GM19372 (cell line): ENCODE measurements around the gene ARIH2.
A peak's percentile ranks its signal among the peaks of the same experiment; 100 is the strongest.

Experiments used
- ATAC-seq: cut with Tn5 transposase; IDR thresholded peaks from one replicate; pipeline ENCODE4 v1.9.1; 2021; ENCODE audit warnings: mild to moderate bottlenecking, low read depth, moderate library complexity; ENCODE audit not compliant: unreplicated experiment

Gene ARIH2

GRCh38 chr3:48966876-48967361, 48.3 kb downstream of the ARIH2 start:
- ATAC-seq, result no peak

GRCh38 chr3:48970586-48970985, 51.9 kb downstream of the ARIH2 start:
- ATAC-seq, result no peak

- no peak for ATAC-seq
Observed at GRCh38 chr3:48974076-48974864, 55.6 kb downstream of the ARIH2 start.

- no peak for ATAC-seq
Observed at GRCh38 chr3:48979451-48979850, 60.8 kb downstream of the ARIH2 start.

GRCh38 chr3:48980295-48980694, 61.7 kb downstream of the ARIH2 start:
- no peak for ATAC-seq

GRCh38 chr3:48982016-48982415, 63.4 kb downstream of the ARIH2 start:
- ATAC-seq, result no peak

- no peak for ATAC-seq
Observed at GRCh38 chr3:48982686-48983085, 64.0 kb downstream of the ARIH2 start.

DNA sequence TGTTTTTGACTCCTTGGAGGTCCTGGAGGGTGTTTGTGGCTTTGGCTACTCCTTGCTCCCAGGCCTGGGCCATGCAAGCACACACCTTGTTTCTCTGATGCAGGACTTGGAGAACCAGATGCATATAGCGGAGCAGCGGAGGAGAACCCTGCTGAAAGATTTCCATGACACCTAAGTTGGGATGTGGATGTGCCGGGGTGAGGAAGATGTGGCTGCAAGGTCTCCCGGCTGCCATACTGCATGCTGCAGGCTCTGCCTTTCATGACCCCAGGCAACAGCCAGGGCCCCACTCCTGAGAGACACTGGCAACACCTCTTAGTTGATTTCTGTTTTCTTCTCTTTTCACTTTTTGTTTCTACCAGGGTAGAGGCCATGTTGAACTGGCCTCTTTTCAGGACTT, 64.5 kb downstream of the ARIH2 start:
- ATAC-seq, result no peak

GRCh38 chr3:48984663-48985062, 66.0 kb downstream of the ARIH2 start:
- ATAC-seq, result no peak

GRCh38 chr3:48985831-48986376, 67.3 kb downstream of the ARIH2 start:
- ATAC-seq, result no peak

GRCh38 chr3:48989126-48989795, 70.6 kb downstream of the ARIH2 start:
- ATAC-seq, result no peak

GRCh38 chr3:48989796-48990635, 71.4 kb downstream of the ARIH2 start, which contains the start of gene P4HTM:
P4HTM (plus strand) TSS chr3:48990241; CDS start chr3:48990257, 16 bp downstream.
- ATAC-seq, result peak; percentile 57

DNA sequence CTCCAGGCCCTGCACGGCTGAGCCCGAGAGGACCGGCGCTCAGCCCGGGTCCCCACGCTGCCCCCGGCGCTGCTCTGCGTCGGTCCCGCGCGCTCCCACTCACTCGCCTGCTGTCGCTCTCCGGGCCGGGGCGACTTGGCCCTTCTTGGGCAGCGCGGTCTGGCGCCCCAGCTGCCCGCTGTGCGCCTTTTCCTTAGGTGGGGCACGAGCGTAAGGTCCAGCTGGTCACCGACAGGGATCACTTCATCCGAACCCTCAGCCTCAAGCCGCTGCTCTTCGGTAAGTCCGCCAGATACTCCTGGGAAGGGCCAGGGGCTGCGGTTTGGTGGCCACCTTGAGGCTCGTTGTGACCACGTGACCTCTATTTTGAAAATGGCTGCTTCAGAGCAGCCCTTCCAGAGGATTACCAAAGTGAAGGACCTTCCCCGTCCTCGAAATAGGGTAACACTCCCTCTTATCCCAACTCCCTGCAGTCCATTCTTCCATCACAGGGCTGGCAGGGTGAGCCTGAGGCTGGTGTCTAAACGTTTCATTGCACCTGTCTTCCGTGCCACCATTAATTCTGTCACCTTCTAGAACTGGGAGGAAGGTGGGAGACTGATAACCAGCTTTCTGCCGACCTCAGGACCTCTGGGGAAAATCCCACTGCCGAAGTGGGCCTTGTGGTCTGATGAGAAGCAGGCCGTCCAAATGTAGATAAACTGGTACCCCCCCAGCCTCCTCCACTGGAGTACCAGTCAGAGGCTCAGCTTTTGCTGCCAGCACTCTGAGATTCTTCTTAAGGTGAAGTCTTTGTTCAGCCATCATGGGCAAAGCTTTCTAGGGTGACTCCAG, 72.2 kb downstream of the ARIH2 start:
- no peak for ATAC-seq

DNA sequence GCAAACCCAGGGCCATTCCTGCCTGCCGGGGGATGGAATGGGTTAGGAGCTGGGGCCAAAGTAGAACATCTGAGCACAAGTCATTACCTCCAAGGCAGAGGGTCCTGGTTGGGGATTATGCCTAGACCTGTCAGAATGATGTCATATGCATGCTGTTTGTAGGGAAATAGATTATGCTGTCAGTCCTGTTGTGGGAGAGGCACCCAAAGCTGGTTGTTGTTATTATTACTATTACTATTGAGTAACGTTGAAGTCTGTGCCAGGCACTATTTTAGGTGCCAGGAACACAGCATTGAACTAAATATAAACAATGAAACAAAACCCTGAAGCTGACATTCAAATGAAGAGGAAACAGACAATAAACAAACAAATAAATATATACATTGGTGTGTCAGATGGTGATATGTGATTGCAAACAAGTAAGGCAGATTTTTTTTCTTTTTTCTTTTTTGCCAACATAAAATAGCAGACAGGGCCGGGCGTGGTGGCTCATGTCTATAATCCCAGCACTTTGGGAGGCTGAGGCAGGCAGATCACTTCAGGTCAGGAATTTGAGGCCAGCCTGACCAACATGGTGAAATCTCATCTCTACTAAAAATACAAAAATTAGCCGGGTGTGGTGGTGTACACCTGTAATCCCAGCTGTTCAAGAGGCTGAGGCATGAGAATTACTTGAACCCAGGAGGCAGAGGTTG, 73.4 kb downstream of the ARIH2 start:
- no peak for ATAC-seq

DNA sequence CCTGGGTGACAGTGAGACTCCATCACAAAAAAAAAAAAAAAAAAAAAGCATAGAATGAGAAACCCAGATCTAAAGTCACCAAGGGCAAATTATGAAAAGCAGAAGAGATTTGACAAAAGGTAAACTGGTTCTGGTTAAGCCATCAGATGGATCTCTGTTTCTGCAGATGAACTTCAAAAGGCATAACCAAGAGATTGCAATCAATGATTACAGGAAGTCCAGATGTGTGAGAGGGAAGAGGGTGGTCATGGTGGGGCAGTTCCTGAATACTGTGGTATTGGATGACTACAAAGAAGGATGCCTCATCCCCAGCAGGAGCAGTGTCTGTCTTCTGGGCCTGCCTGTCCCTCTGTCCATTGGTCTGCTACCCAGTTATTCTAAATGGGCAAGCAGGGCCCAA, 75.2 kb downstream of the ARIH2 start:
- ATAC-seq, result no peak

DNA sequence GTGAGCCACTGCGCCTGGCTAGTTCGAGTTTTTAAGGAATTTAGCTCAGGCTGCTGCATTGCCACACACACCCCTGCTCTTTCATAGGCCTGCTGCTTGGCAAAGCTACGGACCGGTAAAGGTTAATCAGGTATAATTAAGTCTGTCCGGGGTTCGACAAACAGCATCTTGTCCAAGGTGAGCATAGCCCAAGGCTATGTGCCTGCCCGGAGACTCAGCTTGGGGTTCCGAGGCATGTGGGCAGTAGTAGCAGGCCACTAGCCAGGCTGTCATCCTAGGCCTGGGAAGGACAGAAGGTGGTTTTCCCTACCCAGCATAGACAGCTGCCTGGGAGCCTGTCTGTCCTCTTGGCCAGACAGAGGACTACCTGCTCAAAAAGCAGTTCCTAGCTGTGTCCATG, 78.0 kb downstream of the ARIH2 start:
- no peak for ATAC-seq

GRCh38 chr3:48997102-48997635, 78.5 kb downstream of the ARIH2 start:
- no peak for ATAC-seq

DNA sequence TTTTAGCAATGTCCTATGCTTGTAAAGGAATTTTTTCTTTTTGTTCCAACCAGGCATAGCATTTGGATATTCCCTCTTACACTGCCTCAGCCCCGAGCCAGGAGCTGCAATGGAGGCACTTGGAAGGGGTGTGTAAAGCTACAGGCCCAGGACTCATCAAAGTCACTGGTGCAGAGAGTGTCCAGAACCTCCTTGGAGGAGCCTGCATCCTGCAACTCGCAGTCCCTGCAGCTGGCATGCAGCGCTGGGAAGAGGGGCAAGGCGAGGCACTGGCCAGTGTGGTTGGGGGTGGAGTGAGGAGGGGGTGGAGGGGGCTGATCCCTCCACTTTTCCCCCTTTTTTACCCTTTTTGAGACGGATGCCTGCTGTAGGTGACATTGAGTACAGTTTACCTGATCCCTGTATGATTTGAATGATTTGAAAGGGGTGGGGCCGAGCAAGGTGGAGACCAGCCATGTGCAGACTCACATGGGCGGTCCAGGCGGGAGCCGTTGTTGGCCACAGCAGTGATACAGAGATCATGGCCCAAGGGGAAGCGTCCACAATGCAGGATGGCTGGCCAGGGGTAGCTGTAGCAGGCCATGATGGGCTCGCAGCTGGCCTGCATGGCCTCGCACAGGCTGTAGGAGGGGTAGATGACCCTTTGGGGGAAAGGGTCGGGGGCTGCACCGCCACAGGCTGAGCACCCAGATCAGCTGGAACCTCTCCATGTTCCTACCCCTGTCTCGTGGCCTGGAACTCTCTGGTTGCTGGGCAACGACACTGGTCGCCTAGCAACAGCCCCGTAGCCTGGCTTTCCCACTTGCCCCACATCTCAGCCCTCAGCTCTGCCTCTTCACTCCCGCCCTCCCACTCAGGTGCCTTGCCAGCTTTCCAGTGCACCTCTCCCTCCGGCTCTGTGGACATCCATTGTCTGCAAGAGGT, 79.3 kb downstream of the ARIH2 start:
- no peak for ATAC-seq
